OCI-LY1 (cell line): ENCODE measurements around the gene DHRSX.

Experiments used
- H2AFZ ChIP-seq: fragments of 200-600 bp; sonication (generic), shearing (Covaris generic); 2 replicates; pipeline ENCODE4 v1.6.0; 2014; ENCODE audit warnings: antibody characterized with exemption, mild to moderate bottlenecking, low read length
- H3F3A ChIP-seq: fragments of 200-600 bp; sonication (generic), shearing (Covaris generic); 2 replicates; pipeline ENCODE4 v1.6.0; 2014; ENCODE audit warnings: mild to moderate bottlenecking, antibody characterized with exemption, low read length, moderate library complexity; ENCODE audit not compliant: insufficient read depth
- H3K27ac ChIP-seq: fragments of 200-600 bp; sonication (generic); 2 replicates; pipeline ENCODE4 v1.5.1; 2014; ENCODE audit warnings: low read length, mixed run types, mild to moderate bottlenecking, low read depth; ENCODE audit not compliant: poor library complexity, severe bottlenecking
- H3K27me3 ChIP-seq: fragments of 200-600 bp; sonication (generic); 2 replicates; pipeline ENCODE4 v1.6.0; 2014; ENCODE audit warnings: antibody characterized with exemption, mild to moderate bottlenecking, low read length, moderate library complexity; ENCODE audit not compliant: insufficient read depth
- H3K36me3 ChIP-seq: fragments of 200-600 bp; sonication (generic); 2 replicates; pipeline ENCODE4 v1.6.1; 2014; ENCODE audit warnings: mild to moderate bottlenecking, antibody characterized with exemption, low read length, moderate library complexity, mixed read lengths; ENCODE audit not compliant: insufficient read depth
- H3K4me1 ChIP-seq: fragments of 200-600 bp; sonication (generic); 2 replicates; pipeline ENCODE4 v1.5.1; 2014; ENCODE audit warnings: mild to moderate bottlenecking, low read length, moderate library complexity; ENCODE audit not compliant: insufficient read depth, severe bottlenecking
- H3K4me2 ChIP-seq: fragments of 200-600 bp; sonication (generic), shearing (Covaris generic); 2 replicates; pipeline ENCODE4 v1.6.1; 2014; ENCODE audit warnings: low read length
- H3K4me3 ChIP-seq: fragments of 200-600 bp; sonication (generic); 2 replicates; pipeline ENCODE4 v1.5.1; 2014; ENCODE audit warnings: low read length, low read depth, mild to moderate bottlenecking, mixed read lengths; ENCODE audit not compliant: poor library complexity, severe bottlenecking
- H3K79me2 ChIP-seq: fragments of 200-600 bp; shearing (Covaris generic); 2 replicates; pipeline ENCODE4 v1.6.1; 2016; ENCODE audit warnings: mixed run types, low read length, mixed read lengths; ENCODE audit not compliant: insufficient read depth
- H3K9ac ChIP-seq: fragments of 200-600 bp; sonication (generic), shearing (Covaris generic); 2 replicates; pipeline ENCODE4 v1.6.1; 2014; ENCODE audit warnings: mild to moderate bottlenecking, low read length, mixed read lengths
- H3K9me2 ChIP-seq: fragments of 200-600 bp; sonication (generic), shearing (Covaris generic); 2 replicates; pipeline ENCODE4 v1.6.1; 2014; ENCODE audit warnings: low read depth, mild to moderate bottlenecking, low read length, mixed read lengths
- H3K9me3 ChIP-seq: fragments of 200-600 bp; shearing (Covaris generic); 2 replicates; pipeline ENCODE4 v1.6.1; 2014; ENCODE audit warnings: low read length, mixed read lengths
- H4K20me1 ChIP-seq: fragments of 200-600 bp; sonication (generic), shearing (Covaris generic); 2 replicates; pipeline ENCODE4 v1.6.0; 2016; ENCODE audit warnings: mild to moderate bottlenecking, low read length; ENCODE audit not compliant: insufficient read depth
- CTCF ChIP-seq: fragments of 200-600 bp; sonication (generic), shearing (Covaris generic); IDR thresholded peaks from 2 replicates; pipeline ENCODE4 v1.5.1; 2017; ENCODE audit warnings: mild to moderate bottlenecking, antibody characterized with exemption, low read length, moderate library complexity, mixed read lengths
- EZH2 ChIP-seq: fragments of 200-600 bp; sonication (generic), shearing (Covaris generic); IDR thresholded peaks from 2 replicates; pipeline ENCODE4 v1.8.0; 2017; ENCODE audit warnings: borderline replicate concordance, mixed run types, mild to moderate bottlenecking, antibody characterized with exemption, low read length, moderate library complexity, mixed read lengths

The DHRSX gene

GRCh38 chrX:2541603-2542002 lies 40.8 kb upstream of the DHRSX start:
- H3K9ac ChIP-seq = no peak overlapping the region
- no peaks in the 10 kb centered on the region for H4K20me1 ChIP-seq

GRCh38 chrX:2540426-2540947 lies 39.7 kb upstream of the DHRSX start:
- H3F3A ChIP-seq = no peaks in the 10 kb centered on the region
- no peaks in the 10 kb centered on the region for H4K20me1 ChIP-seq
- H3K9ac ChIP-seq = no peak overlapping the region
- H3K4me1 ChIP-seq = peaks cover 10% of the 10 kb centered on the region
- H3K27me3 ChIP-seq = no peaks in the 10 kb centered on the region
- TF ChIP-seq CTCF (no peak), EZH2 (no peak)
- H3K79me2 ChIP-seq = no peaks in the 10 kb centered on the region
- H2AFZ ChIP-seq = no peak overlapping the region
- H3K9me2 ChIP-seq = no peaks in the 10 kb centered on the region
- no peak overlapping the region for H3K27ac ChIP-seq
- H3K9me3 ChIP-seq = peaks cover 4% of the 10 kb centered on the region; the same call in 1 of the 2 replicates
- H3K4me3 ChIP-seq = no peak overlapping the region
- peaks cover 3% of the 10 kb centered on the region; the same call in 1 of the 2 replicates for H3K36me3 ChIP-seq
- H3K4me2 ChIP-seq = no peak overlapping the region

More at GRCh38 chrX:2541603-2542002, 40.8 kb upstream of the DHRSX start:
- Histone ChIP-seq H3K79me2 (no peaks in the 10 kb centered on the region), H3K4me1 (peaks cover 10% of the 10 kb centered on the region), H2AFZ (no peak overlapping the region), H3F3A (no peaks in the 10 kb centered on the region), H3K27ac (no peak overlapping the region), H3K4me2 (no peak overlapping the region), H3K9me3 (peaks cover 9% of the 10 kb centered on the region; the same call in 1 of the 2 replicates), H3K4me3 (no peak overlapping the region), H3K27me3 (no peaks in the 10 kb centered on the region), H3K36me3 (peaks cover 3% of the 10 kb centered on the region; the same call in 1 of the 2 replicates), H3K9me2 (no peaks in the 10 kb centered on the region)
- no peak for TF ChIP-seq CTCF
- TF ChIP-seq EZH2 = no peak

GRCh38 chrX:2539586-2539985 lies 38.8 kb upstream of the DHRSX start:
- Histone ChIP-seq H3K9ac (no peak overlapping the region), H3K79me2 (no peaks in the 10 kb centered on the region), H4K20me1 (no peaks in the 10 kb centered on the region), H3K4me3 (no peak overlapping the region), H3K4me1 (peaks cover 10% of the 10 kb centered on the region), H3K9me2 (no peaks in the 10 kb centered on the region), H3K9me3 (no peaks in the 10 kb centered on the region), H3K4me2 (no peak overlapping the region), H2AFZ (no peak overlapping the region), H3F3A (no peaks in the 10 kb centered on the region), H3K27me3 (no peaks in the 10 kb centered on the region), H3K36me3 (no peaks in the 10 kb centered on the region), H3K27ac (no peak overlapping the region)
- TF ChIP-seq EZH2 = no peak
- no peak for TF ChIP-seq CTCF
